ENCODE data around the gene PASD1.

PASD1 gene

GRCh38 chrX:151702741-151703340, 139.4 kb downstream of the PASD1 start:
- TF ChIP-seq CTCF (IDR thresholded peaks at IDR 0.05) (no peak), ZFX (IDR thresholded peaks at IDR 0.05; ENCODE audit: borderline replicate concordance) (no peak)

GRCh38 chrX:151703487-151703886, 140.0 kb downstream of the PASD1 start:
- H3K27ac ChIP-seq = no peak overlapping the region
- TF ChIP-seq CTCF (IDR thresholded peaks at IDR 0.05) = no peak
- no peak for TF ChIP-seq ZFX (IDR thresholded peaks at IDR 0.05; ENCODE audit: borderline replicate concordance)

More at GRCh38 chrX:151702741-151703340, 139.4 kb downstream of the PASD1 start:
- no peak overlapping the region for H3K27ac ChIP-seq

GRCh38 chrX:151704041-151704663, 140.7 kb downstream of the PASD1 start:
- H3K27ac ChIP-seq = no peak overlapping the region
- TF ChIP-seq ZFX (IDR thresholded peaks at IDR 0.05; ENCODE audit: borderline replicate concordance) (no peak), CTCF (IDR thresholded peaks at IDR 0.05) (no peak)

- no peak overlapping the region for H3K27ac ChIP-seq
- no peak for TF ChIP-seq ZFX (IDR thresholded peaks at IDR 0.05; ENCODE audit: borderline replicate concordance)
- TF ChIP-seq CTCF (IDR thresholded peaks at IDR 0.05) = no peak
These were observed 145.3 kb downstream of the PASD1 start for GRCh38 chrX:151708821-151709220.

- TF ChIP-seq ZFX (IDR thresholded peaks at IDR 0.05; ENCODE audit: borderline replicate concordance) = no peak
- H3K27ac ChIP-seq = no peak overlapping the region
These were observed 147.0 kb downstream of the PASD1 start for GRCh38 chrX:151710457-151710856.

GRCh38 chrX:151711154-151711553, 147.7 kb downstream of the PASD1 start:
- H3K27ac ChIP-seq = no peak overlapping the region
- TF ChIP-seq CTCF (IDR thresholded peaks at IDR 0.05) (no peak), ZFX (IDR thresholded peaks at IDR 0.05; ENCODE audit: borderline replicate concordance) (no peak)

GRCh38 chrX:151711787-151712186, 148.3 kb downstream of the PASD1 start:
- no peak overlapping the region for H3K27ac ChIP-seq
- no peak for TF ChIP-seq CTCF (IDR thresholded peaks at IDR 0.05)
- no peak for TF ChIP-seq ZFX (IDR thresholded peaks at IDR 0.05; ENCODE audit: borderline replicate concordance)
